Measurements from ENCODE around the gene EHD1.

DNA sequence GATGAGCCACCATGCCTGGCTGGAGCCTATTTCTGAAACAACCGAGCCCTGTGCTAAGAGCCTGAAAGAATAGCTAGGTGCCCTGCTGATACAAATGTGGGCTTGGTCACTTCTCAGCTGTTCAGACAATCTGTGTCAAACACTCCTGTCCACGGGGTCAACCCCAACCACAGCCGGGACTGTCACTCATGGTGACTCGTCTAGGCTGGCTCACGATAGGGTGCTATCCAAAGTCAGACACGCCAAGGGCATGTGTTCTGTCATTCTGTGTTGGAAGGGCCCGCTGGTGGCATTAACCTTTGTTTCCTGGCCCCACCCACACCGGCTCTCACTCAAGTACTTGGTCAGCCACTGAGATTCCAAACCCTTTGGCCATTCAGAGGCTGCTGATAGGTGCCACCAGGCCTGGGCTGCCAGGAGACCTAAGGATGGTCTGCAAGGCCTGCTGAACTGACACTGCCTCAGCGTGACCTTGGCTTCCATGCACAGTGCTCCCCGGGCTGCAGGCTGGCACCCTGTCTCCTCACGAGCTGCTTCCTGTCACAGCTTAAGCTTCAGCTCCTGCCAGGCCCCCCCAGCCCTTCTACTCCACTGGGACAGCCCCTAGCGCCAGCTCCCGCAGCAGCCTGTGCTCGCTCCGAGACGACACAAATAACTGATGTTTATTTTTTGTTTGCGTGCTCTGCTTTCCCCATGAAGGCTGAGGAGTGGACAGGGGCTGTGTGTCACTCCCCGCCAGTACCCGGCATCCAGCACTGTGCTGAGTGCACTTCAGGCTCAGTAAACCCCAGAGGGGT, 19.8 kb downstream of the EHD1 start:
- TF ChIP-seq POLR2AphosphoS5 (IDR thresholded peaks at IDR 0.05; ENCODE audit: borderline replicate concordance, low read depth, low read length) = no peak
- no peak for TF ChIP-seq EZH2 (IDR thresholded peaks at IDR 0.05)
- TF ChIP-seq FOXP2 (optimal IDR thresholded peaks at IDR 0.05; ENCODE audit: control extremely low read depth, extremely low read length, insufficient read depth) = no peak
